Aorta (tissue), 5 donors: ENCODE data around the gene AGR2. TPM values are rescaled to one million over a fixed set of nuclear protein-coding genes. Genes with fewer than 3 reads are reported as not detected.

Experiments used
- ATAC-seq: fragments of 200-7000 bp; cut with Tn5 transposase; one replicate; pipeline ENCODE4 v1.9.1; 2022; ENCODE audit warnings: moderate library complexity; ENCODE audit not compliant: low FRiP score
- DNase-seq, 2 donors: peaks; one replicate each; pipeline ENCODE4 v3.0.0-alpha.2; 2020
- H3K27ac ChIP-seq, 2 donors: one replicate each; pipeline ENCODE4 v1.5.1; 2013; ENCODE audit warnings: low read length in 2 of 2, mild to moderate bottlenecking in 2 of 2, moderate library complexity in 2 of 2, control low read depth in 1 of 2, inconsistent platforms in 1 of 2, low read depth in 1 of 2
- H3K27me3 ChIP-seq, 2 donors: one replicate each; pipeline ENCODE4 v1.6.1; 2013; ENCODE audit warnings: control low read depth in 1 of 2, low read length in 1 of 2, mild to moderate bottlenecking in 1 of 2, moderate library complexity in 1 of 2; ENCODE audit not compliant: insufficient read depth in 2 of 2, control insufficient read depth in 1 of 2
- H3K36me3 ChIP-seq, 2 donors: one replicate each; pipeline ENCODE4 v1.6.1; 2013; ENCODE audit warnings: control low read depth in 1 of 2, low read length in 1 of 2, mild to moderate bottlenecking in 1 of 2; ENCODE audit not compliant: insufficient read depth in 2 of 2, control insufficient read depth in 1 of 2
- H3K4me1 ChIP-seq, 2 donors: one replicate each; pipeline ENCODE4 v1.6.1; 2013; ENCODE audit warnings: low read length in 2 of 2, control low read depth in 1 of 2, mild to moderate bottlenecking in 1 of 2, moderate library complexity in 1 of 2; ENCODE audit not compliant: insufficient read depth in 2 of 2, control insufficient read depth in 1 of 2
- H3K4me3 ChIP-seq, 2 donors: one replicate each; pipeline ENCODE4 v1.5.1; 2013; ENCODE audit warnings: low read length in 2 of 2, control low read depth in 1 of 2, mild to moderate bottlenecking in 1 of 2
- H3K9me3 ChIP-seq: one replicate; pipeline ENCODE4 v1.6.1; 2013; ENCODE audit warnings: mild to moderate bottlenecking, low read length; ENCODE audit not compliant: control insufficient read depth
- WGBS, 2 donors: extraction: QIAGEN DNeasy Blood & Tissue Kit; methylation state at CpG; one replicate each; pipeline ENCODE4 v1.1.7; 2013; 5-methylcytosine and 5-hydroxymethylcytosine counted together
- intact Hi-C, 2 donors: fragments of 100-400 bp; cut with DNase I; formaldehyde crosslinking; loops; one replicate each; pipeline versions ENCODE4 v1.14.2 to v1.15.0; 2022
- polyA plus RNA-seq, 2 donors: library from polyadenylated mRNA; stranded (reverse); fragments of 200-250 nt; gene quantifications; one replicate each; pipeline ENCODE4 v1.2.3, GENCODE V29; 2013
- total RNA-seq, 2 donors: library from RNA; stranded (reverse); fragmentation: NEBNext Ultra II Directional; extraction: Animal tissue kit (Norgen Biotek cat#: 25700); gene quantifications; one replicate each; pipeline ENCODE4 v1.2.1, GENCODE V29; 2021
- donor health status: healthy with polysubstance abuse.
- donor health status: Bipolar disorder and iron deficiency.
- donor health status: DM: no; HTN: no; CAD: no.
- donor health status: DM: no; HTN: no; CAD: no.
- donor health status: DM: yes; HTN: yes; CAD: no.

Gene AGR2
- total and polyA plus RNA-seq, 4 donors = 0.10 to 19.8 TPM; not detected in 2

DNA sequence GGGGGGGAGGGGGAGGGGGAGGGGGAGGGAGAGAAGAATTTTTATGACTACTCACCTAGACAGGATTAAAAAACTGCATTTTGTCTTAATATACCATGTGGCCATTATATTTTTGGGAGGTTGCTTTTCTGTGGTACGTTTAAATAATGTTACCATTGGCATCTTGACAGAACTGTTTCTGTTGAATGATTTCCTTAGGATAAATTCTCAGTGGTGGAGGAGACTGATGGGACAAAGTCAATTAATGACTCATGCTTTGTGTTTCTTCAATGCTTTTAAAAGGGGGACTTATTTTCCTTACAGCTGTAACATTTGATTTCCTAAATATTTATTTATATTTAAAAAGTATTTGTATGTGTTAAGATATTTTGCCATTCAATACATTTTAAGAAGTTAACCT is 13.7 kb downstream of the AGR2 start:
- Histone ChIP-seq H3K4me3 (no peak overlapping the region), H3K27ac (no peak overlapping the region), H3K36me3 (no peaks in the 10 kb centered on the region), H3K27me3 (peaks cover 0 to 2% of the 10 kb centered on the region in 2 donors), H3K4me1 (no peaks in the 10 kb centered on the region), H3K9me3 (no peaks in the 10 kb centered on the region)
- no peak for ATAC-seq
- no peak for DNase-seq
- intact Hi-C loops = no loop called here
- 5 to 10% methylated on average over 1 of the region's 1 CpG for WGBS, 2 donors

DNA sequence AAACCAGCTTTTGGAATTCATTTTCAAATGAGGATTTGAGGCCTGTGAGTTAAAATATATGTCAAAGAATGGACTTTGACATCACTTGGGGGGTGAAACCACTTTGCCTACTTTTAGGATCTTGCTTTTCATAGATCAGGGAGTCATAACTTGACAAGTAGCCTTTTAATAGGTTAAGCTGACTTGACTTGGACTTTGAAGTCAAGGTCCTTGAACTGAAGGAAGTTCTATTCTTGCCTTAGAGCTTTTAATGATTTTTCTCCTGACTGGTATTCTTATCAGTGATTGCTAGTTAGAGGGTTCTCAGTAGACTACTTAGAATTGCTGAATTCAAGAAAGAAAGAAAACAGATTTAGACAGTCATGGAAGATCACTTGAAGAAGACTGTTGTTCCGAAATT is 17.7 kb downstream of the AGR2 start:
- Histone ChIP-seq H3K9me3 (no peaks in the 10 kb centered on the region), H3K27me3 (no peaks in the 10 kb centered on the region), H3K4me3 (no peak overlapping the region), H3K36me3 (no peaks in the 10 kb centered on the region), H3K27ac (no peak overlapping the region), H3K4me1 (no peaks in the 10 kb centered on the region)
- no peak for ATAC-seq
- intact Hi-C loops = no loop called here
- WGBS, 2 donors = 97 to 100% methylated on average over 1 of the region's 1 CpG
- no peak for DNase-seq

DNA sequence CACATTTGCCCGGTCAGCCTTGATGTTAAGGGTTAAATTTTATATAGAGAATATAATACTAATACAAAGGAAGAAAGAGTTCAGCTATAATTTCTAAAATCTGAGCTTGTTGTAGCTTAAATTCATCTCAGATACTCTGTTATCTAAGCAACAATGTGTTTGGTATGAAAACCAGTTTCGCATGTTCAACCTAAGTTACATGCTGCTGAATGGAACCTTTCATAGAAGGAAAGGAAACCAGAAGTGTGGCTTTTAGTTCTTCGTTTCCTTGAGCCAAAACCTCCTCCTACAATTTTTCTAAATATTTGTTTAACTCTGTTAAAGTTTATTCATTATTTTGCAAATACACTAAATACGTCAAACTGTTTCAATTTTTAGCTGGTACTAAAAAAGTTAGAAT is 18.5 kb downstream of the AGR2 start:
- 43 to 51% methylated on average over 4 of the region's 4 CpGs for WGBS, 2 donors

DNA sequence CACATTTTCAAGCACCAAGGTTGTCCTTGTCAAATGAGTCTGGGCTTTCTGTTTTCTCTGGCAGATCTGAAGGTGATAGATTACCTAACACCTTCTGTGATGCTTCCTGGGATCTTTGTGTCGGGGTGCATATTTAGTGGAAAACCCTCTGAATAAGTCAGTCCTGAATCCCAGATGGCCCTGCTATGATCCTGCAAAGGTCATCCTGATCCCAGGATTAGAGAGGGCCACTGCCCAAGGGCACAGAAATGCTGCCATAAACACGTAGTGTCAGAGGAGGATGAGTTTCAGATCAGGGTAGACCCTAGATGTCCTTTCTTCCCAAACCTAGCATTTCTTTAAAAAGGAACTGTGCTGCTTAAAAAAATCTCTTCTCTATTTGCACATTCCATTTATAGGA is 19.0 kb downstream of the AGR2 start:
- DNase-seq (no peak), ATAC-seq (no peak)
- no peaks in the 10 kb centered on the region for H3K4me1 ChIP-seq
- H3K27ac ChIP-seq = no peak overlapping the region
- intact Hi-C loops = no loop called here
- H3K27me3 ChIP-seq = no peaks in the 10 kb centered on the region
- 85 to 86% methylated on average over 2 of the region's 2 CpGs for WGBS, 2 donors
- no peaks in the 10 kb centered on the region for H3K36me3 ChIP-seq
- H3K9me3 ChIP-seq = no peaks in the 10 kb centered on the region
- H3K4me3 ChIP-seq = no peak overlapping the region

More for the DNA sequence above, 18.5 kb downstream of the AGR2 start:
- DNase-seq = no peak
- no peaks in the 10 kb centered on the region for H3K36me3 ChIP-seq
- H3K4me1 ChIP-seq = no peaks in the 10 kb centered on the region
- no peak for ATAC-seq
- no peak overlapping the region for H3K27ac ChIP-seq
- no peaks in the 10 kb centered on the region for H3K9me3 ChIP-seq
- H3K4me3 ChIP-seq = no peak overlapping the region
- no peaks in the 10 kb centered on the region for H3K27me3 ChIP-seq
- intact Hi-C loops = no loop called here

DNA sequence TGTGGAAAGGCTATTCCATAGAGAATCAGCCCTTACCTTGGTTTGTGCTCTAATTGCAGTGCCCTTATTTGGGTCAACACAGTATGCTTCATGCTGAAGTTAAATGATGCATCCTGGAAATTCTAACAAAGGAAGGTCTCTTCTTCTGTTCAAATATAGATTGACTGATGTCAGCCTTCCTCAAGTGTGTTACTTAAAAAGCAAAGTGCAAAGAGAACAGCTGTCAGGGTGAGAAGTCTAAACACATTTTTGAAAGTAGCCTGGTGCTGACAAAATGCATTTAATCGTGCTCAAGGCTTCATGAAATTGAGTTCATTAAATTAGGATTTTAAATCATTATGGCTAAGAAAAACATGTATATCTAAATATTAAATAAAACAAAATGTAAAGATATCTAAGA is 19.5 kb downstream of the AGR2 start:
- H3K36me3 ChIP-seq = no peaks in the 10 kb centered on the region
- H3K27ac ChIP-seq = no peak overlapping the region
- WGBS, 2 donors = 85 to 89% methylated on average over 1 of the region's 1 CpG
- no peaks in the 10 kb centered on the region for H3K27me3 ChIP-seq
- intact Hi-C loops = no loop called here
- ATAC-seq (no peak), DNase-seq (no peak)
- H3K4me3 ChIP-seq = no peak overlapping the region
- no peaks in the 10 kb centered on the region for H3K9me3 ChIP-seq
- H3K4me1 ChIP-seq = no peaks in the 10 kb centered on the region

DNA sequence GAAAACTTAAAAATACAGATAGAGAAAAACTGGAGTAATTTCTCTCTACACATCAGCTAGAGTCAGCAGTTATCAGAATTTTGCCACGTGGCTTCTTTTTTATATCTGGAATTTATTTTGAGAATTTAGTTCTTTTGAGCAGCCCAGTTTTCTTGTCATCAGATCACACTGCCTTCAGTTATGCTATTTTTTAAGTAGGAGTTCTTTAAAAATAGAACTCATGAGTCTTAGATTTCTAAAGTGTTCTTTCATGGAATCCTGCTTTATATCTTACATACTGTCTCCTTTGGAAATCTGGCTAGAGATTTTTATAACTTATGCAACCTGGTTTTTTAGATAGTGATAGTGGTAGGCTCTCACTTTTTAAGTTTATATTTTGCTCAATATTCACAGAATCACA is 24.2 kb downstream of the AGR2 start:
- no peak overlapping the region for H3K4me3 ChIP-seq
- no peaks in the 10 kb centered on the region for H3K4me1 ChIP-seq
- no peak overlapping the region for H3K27ac ChIP-seq
- ATAC-seq = no peak
- no peaks in the 10 kb centered on the region for H3K36me3 ChIP-seq
- no peak for DNase-seq
- no peaks in the 10 kb centered on the region for H3K9me3 ChIP-seq
- H3K27me3 ChIP-seq = no peaks in the 10 kb centered on the region
- intact Hi-C loops = no loop called here
- 6 to 19% methylated on average over 1 of the region's 1 CpG for WGBS, 2 donors

DNA sequence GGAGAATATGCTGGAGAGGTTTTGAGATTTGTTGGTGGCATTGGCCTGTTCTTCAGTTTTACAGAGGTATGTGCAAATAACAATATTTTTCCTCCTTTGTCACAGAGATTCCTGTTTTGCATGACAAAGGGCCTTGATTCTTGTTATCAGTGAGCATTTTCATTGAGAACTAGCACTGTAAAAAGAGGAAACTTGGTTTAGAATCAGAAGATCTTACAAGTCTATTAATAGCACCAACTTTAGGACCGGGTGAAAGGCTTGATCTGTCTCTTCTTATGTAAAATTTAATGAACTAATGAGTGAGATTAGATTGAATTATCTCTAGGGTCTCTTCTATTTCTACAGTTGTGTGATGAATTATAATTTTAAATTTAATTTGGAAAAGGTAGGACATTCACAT is 25.7 kb downstream of the AGR2 start:
- Histone ChIP-seq H3K36me3 (no peaks in the 10 kb centered on the region), H3K9me3 (no peaks in the 10 kb centered on the region), H3K27me3 (no peaks in the 10 kb centered on the region), H3K27ac (no peak overlapping the region), H3K4me1 (no peaks in the 10 kb centered on the region), H3K4me3 (no peak overlapping the region)
- 69 to 78% methylated on average over 1 of the region's 1 CpG for WGBS, 2 donors
- intact Hi-C loops = no loop called here
- DNase-seq = no peak
- no peak for ATAC-seq

DNA sequence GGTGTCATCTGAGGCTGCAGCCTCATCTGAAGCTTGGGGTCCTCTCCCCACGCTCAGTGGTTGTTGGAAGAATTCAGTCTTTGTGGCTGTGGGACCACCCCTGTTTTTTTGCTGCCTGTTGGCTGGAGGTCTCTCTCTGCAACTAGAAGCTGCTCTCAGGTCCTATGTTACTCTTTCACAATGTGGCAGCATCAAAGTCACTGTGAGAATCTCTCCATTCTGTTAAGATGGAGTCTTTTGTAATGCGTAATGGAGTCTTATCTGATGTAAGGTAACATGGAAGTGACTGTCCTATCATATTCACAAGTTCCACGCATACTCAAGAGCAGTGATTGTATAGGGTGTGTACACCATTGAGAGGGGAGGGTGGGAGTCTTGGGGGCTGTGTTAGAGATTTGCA is 26.3 kb downstream of the AGR2 start:
- Histone ChIP-seq H3K27me3 (no peaks in the 10 kb centered on the region), H3K9me3 (no peaks in the 10 kb centered on the region), H3K4me1 (no peaks in the 10 kb centered on the region), H3K27ac (no peak overlapping the region), H3K4me3 (no peak overlapping the region), H3K36me3 (no peaks in the 10 kb centered on the region)
- WGBS, 2 donors = 99 to 100% methylated on average over 3 of the region's 3 CpGs
- DNase-seq = no peak
- intact Hi-C loops = no loop called here
- ATAC-seq = no peak

DNA sequence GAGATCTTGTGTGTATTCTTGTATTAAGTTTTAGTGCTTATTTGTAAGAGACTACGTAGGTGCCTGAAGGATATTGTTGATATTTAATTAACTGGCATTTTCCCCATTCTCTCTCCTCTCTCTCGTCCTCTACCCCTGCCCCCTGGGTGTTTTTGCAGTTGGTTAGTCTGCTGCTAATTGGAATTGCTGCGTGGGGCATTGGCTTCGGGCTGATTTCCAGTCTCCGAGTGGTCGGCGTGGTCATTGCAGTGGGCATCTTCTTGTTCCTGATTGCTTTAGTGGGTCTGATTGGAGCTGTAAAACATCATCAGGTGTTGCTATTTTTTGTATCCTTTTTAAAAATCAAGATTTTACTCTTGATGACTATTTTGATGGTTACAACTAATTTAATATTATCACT is 28.7 kb downstream of the AGR2 start:
- H3K4me3 ChIP-seq = no peak overlapping the region

More for the DNA sequence above, 28.7 kb downstream of the AGR2 start:
- Histone ChIP-seq H3K4me1 (no peaks in the 10 kb centered on the region), H3K27ac (no peak overlapping the region), H3K9me3 (no peaks in the 10 kb centered on the region), H3K36me3 (no peaks in the 10 kb centered on the region), H3K27me3 (no peaks in the 10 kb centered on the region)
- 95 to 96% methylated on average over 7 of the region's 7 CpGs for WGBS, 2 donors
- ATAC-seq (no peak), DNase-seq (no peak)
- intact Hi-C loops = no loop called here
